ENCODE results near the gene GLYATL2.

DNA sequence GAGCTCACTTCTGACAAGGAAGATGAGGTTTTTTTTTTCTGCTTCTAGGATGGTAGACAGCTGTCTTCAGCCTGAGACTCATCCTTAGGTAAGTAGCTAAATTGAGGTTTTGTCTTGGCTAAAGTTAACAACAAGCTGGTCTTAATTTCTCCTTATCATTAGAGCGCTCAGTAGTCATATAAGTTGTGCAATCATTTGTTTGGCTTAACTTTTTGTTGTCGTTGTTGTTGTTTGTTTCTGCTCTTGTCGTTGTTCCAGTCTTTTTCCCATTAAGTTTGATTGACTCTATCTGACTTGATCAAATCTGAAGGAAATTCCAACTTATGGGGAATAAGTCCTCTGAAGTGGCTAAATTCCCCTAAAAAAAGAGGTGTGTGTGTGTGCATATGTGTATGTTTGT is 33.0 kb downstream of the GLYATL2 start:
- TF ChIP-seq, protein P1, sequence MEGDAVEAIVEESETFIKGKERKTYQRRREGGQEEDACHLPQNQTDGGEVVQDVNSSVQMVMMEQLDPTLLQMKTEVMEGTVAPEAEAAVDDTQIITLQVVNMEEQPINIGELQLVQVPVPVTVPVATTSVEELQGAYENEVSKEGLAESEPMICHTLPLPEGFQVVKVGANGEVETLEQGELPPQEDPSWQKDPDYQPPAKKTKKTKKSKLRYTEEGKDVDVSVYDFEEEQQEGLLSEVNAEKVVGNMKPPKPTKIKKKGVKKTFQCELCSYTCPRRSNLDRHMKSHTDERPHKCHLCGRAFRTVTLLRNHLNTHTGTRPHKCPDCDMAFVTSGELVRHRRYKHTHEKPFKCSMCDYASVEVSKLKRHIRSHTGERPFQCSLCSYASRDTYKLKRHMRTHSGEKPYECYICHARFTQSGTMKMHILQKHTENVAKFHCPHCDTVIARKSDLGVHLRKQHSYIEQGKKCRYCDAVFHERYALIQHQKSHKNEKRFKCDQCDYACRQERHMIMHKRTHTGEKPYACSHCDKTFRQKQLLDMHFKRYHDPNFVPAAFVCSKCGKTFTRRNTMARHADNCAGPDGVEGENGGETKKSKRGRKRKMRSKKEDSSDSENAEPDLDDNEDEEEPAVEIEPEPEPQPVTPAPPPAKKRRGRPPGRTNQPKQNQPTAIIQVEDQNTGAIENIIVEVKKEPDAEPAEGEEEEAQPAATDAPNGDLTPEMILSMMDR (IDR thresholded peaks at IDR 0.05): no peak
- TF ChIP-seq SIN3A (IDR thresholded peaks at IDR 0.05; ENCODE audit: borderline replicate concordance, insufficient read depth, low read depth, low read length): no peak
